DMS 273 treated with DMSO at 0.1 percent for 48 hours (cell line): Measurements from ENCODE around the gene KCND2.
"Not testable (repeated sequence)": the region's sequence is repeated elsewhere in the genome, so short reads cannot be mapped to it uniquely, and the experiment has no call there.

Experiments used
- DNase-seq: peaks from one replicate; lab custom pipeline; 2025; lab: John Stamatoyannopoulos, UW

KCND2 gene

GRCh38 chr7:120587243-120587642, 314.3 kb downstream of the KCND2 start:
- DNase-seq = no peak

GRCh38 chr7:120588416-120588815, 315.4 kb downstream of the KCND2 start:
- no peak for DNase-seq

- no peak for DNase-seq
Measured at GRCh38 chr7:120588862-120589261, 315.9 kb downstream of the KCND2 start.

- no peak for DNase-seq
Measured at GRCh38 chr7:120600607-120601006, 327.6 kb downstream of the KCND2 start.

- no peak for DNase-seq
Measured at GRCh38 chr7:120603366-120603765, 330.4 kb downstream of the KCND2 start.

GRCh38 chr7:120609136-120609753, 336.3 kb downstream of the KCND2 start:
- DNase-seq = no peak

- DNase-seq = no peak
Measured at GRCh38 chr7:120611975-120612374, 339.0 kb downstream of the KCND2 start.

- no peak for DNase-seq
Measured at GRCh38 chr7:120615703-120616102, 342.7 kb downstream of the KCND2 start.

- DNase-seq = no peak
Measured at GRCh38 chr7:120617275-120617674, 344.3 kb downstream of the KCND2 start.

- DNase-seq = no peak
Measured at GRCh38 chr7:120628251-120628650, 355.3 kb downstream of the KCND2 start.

- no peak for DNase-seq
Measured at GRCh38 chr7:120639884-120640283, 366.9 kb downstream of the KCND2 start.

GRCh38 chr7:120645966-120646365, 373.0 kb downstream of the KCND2 start:
- no peak for DNase-seq

GRCh38 chr7:120654241-120654640, 381.3 kb downstream of the KCND2 start:
- DNase-seq = no peak

- DNase-seq = no peak
Measured at GRCh38 chr7:120658516-120658915, 385.5 kb downstream of the KCND2 start.

GRCh38 chr7:120662291-120662690, 389.3 kb downstream of the KCND2 start:
- DNase-seq = no peak

- no peak for DNase-seq
Measured at GRCh38 chr7:120665068-120665467, 392.1 kb downstream of the KCND2 start.

- DNase-seq = no peak
Measured at GRCh38 chr7:120675076-120675475, 402.1 kb downstream of the KCND2 start.

- DNase-seq = no peak
Measured at GRCh38 chr7:120677535-120677934, 404.6 kb downstream of the KCND2 start.

GRCh38 chr7:120680985-120681384, 408.0 kb downstream of the KCND2 start:
- no peak for DNase-seq

GRCh38 chr7:120684463-120684862, 411.5 kb downstream of the KCND2 start:
- DNase-seq = no peak

- DNase-seq = no peak
Measured at GRCh38 chr7:120691915-120692314, 418.9 kb downstream of the KCND2 start.

- no peak for DNase-seq
Measured at GRCh38 chr7:120695848-120696247, 422.9 kb downstream of the KCND2 start.

- no peak for DNase-seq
Measured at GRCh38 chr7:120700796-120701195, 427.8 kb downstream of the KCND2 start.

- DNase-seq = not testable (repeated sequence)
Measured at GRCh38 chr7:120702408-120702807, 429.4 kb downstream of the KCND2 start.
